Transverse colon (tissue), 4 donors: ENCODE results near the gene CACNA1S. TPM values are rescaled to one million over a fixed set of nuclear protein-coding genes. Genes with fewer than 3 reads are reported as not detected.

Experiments used
- DNase-seq: peaks from one replicate; pipeline ENCODE4 v3.0.0-alpha.2; 2019
- H3K27ac ChIP-seq, 4 donors: fragments of 200-600 bp; sonication (generic); 2 replicates each; pipeline ENCODE4 v1.5.1; 2016 to 2018; ENCODE audit warnings: inconsistent platforms in 4 of 4
- H3K27me3 ChIP-seq: fragments of 200-600 bp; sonication (generic); 2 replicates; pipeline ENCODE4 v1.5.1; 2017; ENCODE audit warnings: inconsistent platforms
- H3K36me3 ChIP-seq, 4 donors: fragments of 200-600 bp; sonication (generic); 2 replicates each; pipeline ENCODE4 v1.5.1; 2017 to 2019; ENCODE audit warnings: inconsistent platforms in 4 of 4
- H3K4me1 ChIP-seq, 4 donors: fragments of 200-600 bp; sonication (generic); 2 replicates each; pipeline ENCODE4 v1.5.1; 2017 to 2020; ENCODE audit warnings: inconsistent platforms in 4 of 4
- H3K4me3 ChIP-seq, 4 donors: fragments of 200-600 bp; sonication (generic); 1 replicate in 1 of 4; 2 replicates in 3 of 4; pipeline versions ENCODE4 v1.5.1 to v1.6.1; 2017 to 2019; ENCODE audit warnings: inconsistent platforms in 4 of 4
- H3K9me3 ChIP-seq, 2 donors: fragments of 200-600 bp; sonication (generic); 2 replicates each; pipeline ENCODE4 v1.5.1; 2017 to 2019; ENCODE audit warnings: inconsistent platforms in 2 of 2
- CTCF ChIP-seq, 5 experiments: fragments of 200-600 bp in 3 of 5; fragments of 450-650 bp in 2 of 5; sonication (generic) in 3 of 5; IDR thresholded peaks; 1 replicate in 2 of 5; 2 replicates in 3 of 5; pipeline ENCODE4 v1.5.1; 2016 to 2017; ENCODE audit warnings: antibody characterized with exemption in 5 of 5, inconsistent platforms in 3 of 5, mild to moderate bottlenecking in 2 of 5, moderate library complexity in 1 of 5
- EP300 ChIP-seq: sonication (generic); formaldehyde crosslinking; IDR thresholded peaks from one replicate; pipeline ENCODE4 v1.6.1; 2017; ENCODE audit warnings: antibody characterized with exemption, low read depth
- POLR2A ChIP-seq: fragments of 450-650 bp; IDR thresholded peaks from one replicate; pipeline ENCODE4 v1.6.1; 2016; ENCODE audit warnings: antibody characterized with exemption, mild to moderate bottlenecking, moderate library complexity
- POLR2AphosphoS5 ChIP-seq, 3 donors: sonication (generic); formaldehyde crosslinking; IDR thresholded peaks; one replicate each; pipeline ENCODE4 v1.6.1; 2016; ENCODE audit warnings: antibody characterized with exemption in 3 of 3
- WGBS, 2 donors: methylation state at CpG; one replicate each; pipeline ENCODE4 v1.1.5; 2018; ENCODE audit warnings: low coverage in 1 of 2; 5-methylcytosine and 5-hydroxymethylcytosine counted together
- in situ Hi-C, 4 donors: fragments of 200-750 bp; cut with MboI; loops; one replicate each; pipeline versions ENCODE4 v1.15.0 to v1.15.1; 2017; ENCODE audit warnings: low sequenced_read_pairs in 3 of 4, low pct_ligation_motif_present in 1 of 4, low pct_unique_long_range_greater_than_20kb in 1 of 4
- intact Hi-C: fragments of 100-400 bp; cut with DNase I; formaldehyde crosslinking; loops from one replicate; pipeline ENCODE4 v1.15.1; 2023; ENCODE audit warnings: low total_unique reads
- total RNA-seq, 4 donors: library from RNA; depleted of rRNA; stranded (reverse); fragments of >200 nt; gene quantifications; one replicate each; pipeline ENCODE4 v1.1.0, GENCODE V29; 2016

CACNA1S gene
- total RNA-seq, 4 donors from 2014 or later: not detected

GRCh38 chr1:201004154-201004553 lies 108.1 kb downstream of the CACNA1S start:
- Histone ChIP-seq H3K36me3 (no peaks in the 10 kb centered on the region), H3K27ac (no peak overlapping the region), H3K9me3 (no peaks in the 10 kb centered on the region), H3K4me1 (peaks cover 0 to 4% (median 2%) of the 10 kb centered on the region in 4 donors), H3K4me3 (no peak overlapping the region), H3K27me3 (no peaks in the 10 kb centered on the region)
- intact Hi-C loops: no loop called here
- no peak for DNase-seq
- in situ Hi-C loops: no loop called here
- TF ChIP-seq EP300 (no peak), POLR2AphosphoS5 (IDR thresholded peaks at IDR 0.05) (no peak), POLR2A (no peak), CTCF (IDR thresholded peaks at IDR 0.05) (no peak)
- WGBS, 2 donors: 96% methylated on average over 6 of the region's 6 CpGs; no CpG with 5 or more reads in 1 of the 2 donors

- intact Hi-C loops (no loop called here), in situ Hi-C loops (no loop called here)
- Histone ChIP-seq H3K4me3 (no peak overlapping the region), H3K36me3 (no peaks in the 10 kb centered on the region), H3K27me3 (no peaks in the 10 kb centered on the region), H3K4me1 (peaks cover 0 to 4% (median 2%) of the 10 kb centered on the region in 4 donors), H3K9me3 (no peaks in the 10 kb centered on the region), H3K27ac (peak overlapping the region in 3 of 4 donors; percentile 28 to 42 (median 29))
- DNase-seq: no peak
- 74 to 86% methylated on average over 1 of the region's 1 CpG for WGBS, 2 donors
- TF ChIP-seq POLR2A (no peak), CTCF (IDR thresholded peaks at IDR 0.05) (no peak), EP300 (no peak), POLR2AphosphoS5 (IDR thresholded peaks at IDR 0.05) (no peak)
Measured at GRCh38 chr1:201002510-201002909, 109.7 kb downstream of the CACNA1S start.

DNA sequence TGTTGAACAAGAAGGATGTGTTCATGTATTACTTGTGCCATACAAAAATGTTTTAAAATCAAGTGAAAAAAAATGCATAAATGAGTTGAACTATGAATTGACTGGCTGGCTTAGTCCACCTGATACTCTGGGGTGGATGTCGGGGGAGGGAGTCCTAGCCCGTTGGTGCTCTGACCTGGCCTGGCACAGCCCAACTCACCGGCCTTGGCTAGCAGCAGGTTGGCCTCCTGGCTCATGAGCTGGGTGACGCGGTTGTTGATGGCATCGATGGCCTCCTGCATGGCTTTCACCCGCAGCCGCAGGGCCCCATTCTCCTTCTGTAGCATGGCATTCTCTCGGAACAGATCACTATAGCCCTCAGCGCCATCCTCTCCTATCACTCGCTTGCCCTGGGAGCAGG lies 110.3 kb downstream of the CACNA1S start:
- Histone ChIP-seq H3K4me1 (peaks cover 0 to 4% (median 2%) of the 10 kb centered on the region in 4 donors), H3K27me3 (no peaks in the 10 kb centered on the region), H3K9me3 (no peaks in the 10 kb centered on the region), H3K4me3 (no peak overlapping the region), H3K36me3 (no peaks in the 10 kb centered on the region), H3K27ac (peak overlapping the region in 3 of 4 donors; percentile 28 to 42 (median 29))
- TF ChIP-seq EP300: no peak
- no peak for TF ChIP-seq POLR2AphosphoS5 (IDR thresholded peaks at IDR 0.05)
- no peak for TF ChIP-seq POLR2A
- TF ChIP-seq CTCF (IDR thresholded peaks at IDR 0.05): no peak
- intact Hi-C loops: no loop called here
- in situ Hi-C loops: no loop called here
- DNase-seq: no peak
- 88% methylated on average over 11 of the region's 11 CpGs; no CpG with 5 or more reads in 1 of the 2 donors for WGBS, 2 donors

DNA sequence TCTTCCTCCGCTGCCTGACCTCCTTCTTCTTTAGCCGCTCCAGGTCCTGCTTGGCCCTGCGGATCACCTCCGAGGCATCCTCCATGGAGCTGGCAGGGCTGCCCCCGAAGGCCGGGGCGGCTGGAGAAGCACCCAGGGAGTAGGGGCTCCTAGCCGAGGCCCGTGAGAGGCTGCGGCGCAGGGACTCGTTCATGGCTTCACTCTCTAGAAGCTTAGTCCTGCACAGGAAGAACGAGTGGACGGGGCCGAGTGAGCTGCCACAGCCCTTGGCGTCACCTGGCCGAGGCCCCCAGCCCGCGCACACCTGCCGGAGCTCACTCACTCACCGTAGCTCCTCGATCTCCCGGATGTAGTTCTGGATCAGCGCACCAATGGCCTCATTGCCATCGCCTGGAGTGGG lies 111.8 kb downstream of the CACNA1S start:
- TF ChIP-seq POLR2AphosphoS5 (IDR thresholded peaks at IDR 0.05) (no peak), EP300 (no peak), CTCF (IDR thresholded peaks at IDR 0.05) (no peak), POLR2A (no peak)
- WGBS, 2 donors: 97% methylated on average over 23 of the region's 25 CpGs; no CpG with 5 or more reads in 1 of the 2 donors
- no peaks in the 10 kb centered on the region for H3K36me3 ChIP-seq
- H3K27me3 ChIP-seq: no peaks in the 10 kb centered on the region
- H3K4me3 ChIP-seq: no peak overlapping the region
- intact Hi-C loops: no loop called here
- in situ Hi-C loops: no loop called here
- H3K9me3 ChIP-seq: no peaks in the 10 kb centered on the region
- H3K4me1 ChIP-seq: peaks cover 0 to 4% (median 2%) of the 10 kb centered on the region in 4 donors
- no peak overlapping the region for H3K27ac ChIP-seq
- no peak for DNase-seq
